ENCODE measurements around the gene RHEX. TPM values are rescaled to one million over a fixed set of nuclear protein-coding genes. Genes with fewer than 3 reads are reported as not detected.

RHEX gene
- polyA plus RNA-seq, 1 of the 3 experiments (the other 2 are of a cell fraction): not detected

DNA sequence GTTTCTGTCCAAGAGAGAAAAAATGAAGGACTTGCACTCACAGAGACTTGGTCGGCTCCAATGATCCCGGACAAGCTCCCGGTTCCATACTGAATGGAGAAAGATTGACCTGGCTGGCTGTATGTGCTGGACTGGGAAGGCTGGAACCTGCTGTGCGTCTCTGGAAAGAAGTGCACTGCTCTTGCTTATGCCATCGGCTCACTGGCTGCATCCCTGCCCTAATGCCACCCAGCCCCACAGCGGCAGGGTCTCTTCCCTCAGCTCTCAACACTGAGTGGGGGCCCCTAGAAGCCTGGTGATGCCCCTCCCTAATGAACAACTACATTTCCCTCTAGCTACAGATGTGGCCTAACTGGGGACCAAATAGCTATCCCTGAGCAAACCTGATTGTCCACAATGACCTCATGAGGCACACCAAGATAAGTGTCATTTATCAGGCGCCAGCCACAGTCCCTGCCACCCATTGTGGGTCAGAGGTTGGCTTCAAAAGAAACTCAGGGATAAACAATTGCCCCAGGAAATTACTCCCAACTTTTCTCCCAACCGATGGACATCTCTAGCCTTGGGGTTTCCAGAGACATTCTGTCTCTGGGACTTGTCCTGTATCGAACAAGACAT lies 31.9 kb upstream of the RHEX start:
- ChIA-PET POLR2A (no interaction called here), CTCF (interaction anchor here (0.8 to 2.8 kb wide), 4 partner anchors 9 to 87 kb away, joined by 3 to 15 read pairs (median 6); no protein-coding TSS in a partner anchor)
- DNase-seq: no peak
- TF ChIP-seq ELF1 (IDR thresholded peaks at IDR 0.05): no peak
- no peak for TF ChIP-seq RAD21 (IDR thresholded peaks at IDR 0.05; ENCODE audit: low read length)
- TF ChIP-seq CHD2 (IDR thresholded peaks at IDR 0.05; ENCODE audit: low read length, partially characterized antibody): no peak
- TF ChIP-seq JUND (IDR thresholded peaks at IDR 0.05): no peak
- TF ChIP-seq FOSL2 (IDR thresholded peaks at IDR 0.05; ENCODE audit: borderline replicate concordance, low read depth): no peak
- TF ChIP-seq FOXM1 (IDR thresholded peaks at IDR 0.05; ENCODE audit: low read depth): no peak
- no peak for TF ChIP-seq TCF12 (IDR thresholded peaks at IDR 0.05)
- TF ChIP-seq EP300 (IDR thresholded peaks at IDR 0.05; ENCODE audit: borderline replicate concordance in 1 of 2, low read depth in 1 of 2, low read length in 1 of 2): no peak
- TF ChIP-seq, protein P1, sequence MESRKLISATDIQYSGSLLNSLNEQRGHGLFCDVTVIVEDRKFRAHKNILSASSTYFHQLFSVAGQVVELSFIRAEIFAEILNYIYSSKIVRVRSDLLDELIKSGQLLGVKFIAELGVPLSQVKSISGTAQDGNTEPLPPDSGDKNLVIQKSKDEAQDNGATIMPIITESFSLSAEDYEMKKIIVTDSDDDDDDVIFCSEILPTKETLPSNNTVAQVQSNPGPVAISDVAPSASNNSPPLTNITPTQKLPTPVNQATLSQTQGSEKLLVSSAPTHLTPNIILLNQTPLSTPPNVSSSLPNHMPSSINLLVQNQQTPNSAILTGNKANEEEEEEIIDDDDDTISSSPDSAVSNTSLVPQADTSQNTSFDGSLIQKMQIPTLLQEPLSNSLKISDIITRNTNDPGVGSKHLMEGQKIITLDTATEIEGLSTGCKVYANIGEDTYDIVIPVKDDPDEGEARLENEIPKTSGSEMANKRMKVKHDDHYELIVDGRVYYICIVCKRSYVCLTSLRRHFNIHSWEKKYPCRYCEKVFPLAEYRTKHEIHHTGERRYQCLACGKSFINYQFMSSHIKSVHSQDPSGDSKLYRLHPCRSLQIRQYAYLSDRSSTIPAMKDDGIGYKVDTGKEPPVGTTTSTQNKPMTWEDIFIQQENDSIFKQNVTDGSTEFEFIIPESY (IDR thresholded peaks at IDR 0.05; ENCODE audit: borderline replicate concordance, low read depth): no peak
- TF ChIP-seq, protein P2, sequence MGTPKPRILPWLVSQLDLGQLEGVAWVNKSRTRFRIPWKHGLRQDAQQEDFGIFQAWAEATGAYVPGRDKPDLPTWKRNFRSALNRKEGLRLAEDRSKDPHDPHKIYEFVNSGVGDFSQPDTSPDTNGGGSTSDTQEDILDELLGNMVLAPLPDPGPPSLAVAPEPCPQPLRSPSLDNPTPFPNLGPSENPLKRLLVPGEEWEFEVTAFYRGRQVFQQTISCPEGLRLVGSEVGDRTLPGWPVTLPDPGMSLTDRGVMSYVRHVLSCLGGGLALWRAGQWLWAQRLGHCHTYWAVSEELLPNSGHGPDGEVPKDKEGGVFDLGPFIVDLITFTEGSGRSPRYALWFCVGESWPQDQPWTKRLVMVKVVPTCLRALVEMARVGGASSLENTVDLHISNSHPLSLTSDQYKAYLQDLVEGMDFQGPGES (IDR thresholded peaks at IDR 0.05; ENCODE audit: low read depth, low read length): no peak
- no peak for TF ChIP-seq SIN3A (IDR thresholded peaks at IDR 0.05; ENCODE audit: borderline replicate concordance, low read depth, low read length)
- TF ChIP-seq, protein P3, sequence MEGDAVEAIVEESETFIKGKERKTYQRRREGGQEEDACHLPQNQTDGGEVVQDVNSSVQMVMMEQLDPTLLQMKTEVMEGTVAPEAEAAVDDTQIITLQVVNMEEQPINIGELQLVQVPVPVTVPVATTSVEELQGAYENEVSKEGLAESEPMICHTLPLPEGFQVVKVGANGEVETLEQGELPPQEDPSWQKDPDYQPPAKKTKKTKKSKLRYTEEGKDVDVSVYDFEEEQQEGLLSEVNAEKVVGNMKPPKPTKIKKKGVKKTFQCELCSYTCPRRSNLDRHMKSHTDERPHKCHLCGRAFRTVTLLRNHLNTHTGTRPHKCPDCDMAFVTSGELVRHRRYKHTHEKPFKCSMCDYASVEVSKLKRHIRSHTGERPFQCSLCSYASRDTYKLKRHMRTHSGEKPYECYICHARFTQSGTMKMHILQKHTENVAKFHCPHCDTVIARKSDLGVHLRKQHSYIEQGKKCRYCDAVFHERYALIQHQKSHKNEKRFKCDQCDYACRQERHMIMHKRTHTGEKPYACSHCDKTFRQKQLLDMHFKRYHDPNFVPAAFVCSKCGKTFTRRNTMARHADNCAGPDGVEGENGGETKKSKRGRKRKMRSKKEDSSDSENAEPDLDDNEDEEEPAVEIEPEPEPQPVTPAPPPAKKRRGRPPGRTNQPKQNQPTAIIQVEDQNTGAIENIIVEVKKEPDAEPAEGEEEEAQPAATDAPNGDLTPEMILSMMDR (IDR thresholded peaks at IDR 0.05): no peak
- TF ChIP-seq MXI1 (IDR thresholded peaks at IDR 0.05; ENCODE audit: low read depth, low read length): no peak
- no peak for TF ChIP-seq GABPA (IDR thresholded peaks at IDR 0.05; ENCODE audit: low read depth)
- TF ChIP-seq, protein P4, sequence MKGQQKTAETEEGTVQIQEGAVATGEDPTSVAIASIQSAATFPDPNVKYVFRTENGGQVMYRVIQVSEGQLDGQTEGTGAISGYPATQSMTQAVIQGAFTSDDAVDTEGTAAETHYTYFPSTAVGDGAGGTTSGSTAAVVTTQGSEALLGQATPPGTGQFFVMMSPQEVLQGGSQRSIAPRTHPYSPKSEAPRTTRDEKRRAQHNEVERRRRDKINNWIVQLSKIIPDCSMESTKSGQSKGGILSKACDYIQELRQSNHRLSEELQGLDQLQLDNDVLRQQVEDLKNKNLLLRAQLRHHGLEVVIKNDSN (IDR thresholded peaks at IDR 0.05; ENCODE audit: borderline replicate concordance, low read depth): no peak
- TF ChIP-seq, protein P5, sequence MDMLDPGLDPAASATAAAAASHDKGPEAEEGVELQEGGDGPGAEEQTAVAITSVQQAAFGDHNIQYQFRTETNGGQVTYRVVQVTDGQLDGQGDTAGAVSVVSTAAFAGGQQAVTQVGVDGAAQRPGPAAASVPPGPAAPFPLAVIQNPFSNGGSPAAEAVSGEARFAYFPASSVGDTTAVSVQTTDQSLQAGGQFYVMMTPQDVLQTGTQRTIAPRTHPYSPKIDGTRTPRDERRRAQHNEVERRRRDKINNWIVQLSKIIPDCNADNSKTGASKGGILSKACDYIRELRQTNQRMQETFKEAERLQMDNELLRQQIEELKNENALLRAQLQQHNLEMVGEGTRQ (IDR thresholded peaks at IDR 0.05; ENCODE audit: borderline replicate concordance, low read depth, low read length): no peak
- TF ChIP-seq FOXJ3 (CRISPR knock-in tag; IDR thresholded peaks at IDR 0.05): no peak
- TF ChIP-seq EZH2phosphoT487 (IDR thresholded peaks at IDR 0.05; ENCODE audit: borderline replicate concordance, low read depth): no peak
- TF ChIP-seq, protein P6, sequence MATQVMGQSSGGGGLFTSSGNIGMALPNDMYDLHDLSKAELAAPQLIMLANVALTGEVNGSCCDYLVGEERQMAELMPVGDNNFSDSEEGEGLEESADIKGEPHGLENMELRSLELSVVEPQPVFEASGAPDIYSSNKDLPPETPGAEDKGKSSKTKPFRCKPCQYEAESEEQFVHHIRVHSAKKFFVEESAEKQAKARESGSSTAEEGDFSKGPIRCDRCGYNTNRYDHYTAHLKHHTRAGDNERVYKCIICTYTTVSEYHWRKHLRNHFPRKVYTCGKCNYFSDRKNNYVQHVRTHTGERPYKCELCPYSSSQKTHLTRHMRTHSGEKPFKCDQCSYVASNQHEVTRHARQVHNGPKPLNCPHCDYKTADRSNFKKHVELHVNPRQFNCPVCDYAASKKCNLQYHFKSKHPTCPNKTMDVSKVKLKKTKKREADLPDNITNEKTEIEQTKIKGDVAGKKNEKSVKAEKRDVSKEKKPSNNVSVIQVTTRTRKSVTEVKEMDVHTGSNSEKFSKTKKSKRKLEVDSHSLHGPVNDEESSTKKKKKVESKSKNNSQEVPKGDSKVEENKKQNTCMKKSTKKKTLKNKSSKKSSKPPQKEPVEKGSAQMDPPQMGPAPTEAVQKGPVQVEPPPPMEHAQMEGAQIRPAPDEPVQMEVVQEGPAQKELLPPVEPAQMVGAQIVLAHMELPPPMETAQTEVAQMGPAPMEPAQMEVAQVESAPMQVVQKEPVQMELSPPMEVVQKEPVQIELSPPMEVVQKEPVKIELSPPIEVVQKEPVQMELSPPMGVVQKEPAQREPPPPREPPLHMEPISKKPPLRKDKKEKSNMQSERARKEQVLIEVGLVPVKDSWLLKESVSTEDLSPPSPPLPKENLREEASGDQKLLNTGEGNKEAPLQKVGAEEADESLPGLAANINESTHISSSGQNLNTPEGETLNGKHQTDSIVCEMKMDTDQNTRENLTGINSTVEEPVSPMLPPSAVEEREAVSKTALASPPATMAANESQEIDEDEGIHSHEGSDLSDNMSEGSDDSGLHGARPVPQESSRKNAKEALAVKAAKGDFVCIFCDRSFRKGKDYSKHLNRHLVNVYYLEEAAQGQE (IDR thresholded peaks at IDR 0.05; ENCODE audit: low read depth, low read length): no peak
- TF ChIP-seq, protein P7, sequence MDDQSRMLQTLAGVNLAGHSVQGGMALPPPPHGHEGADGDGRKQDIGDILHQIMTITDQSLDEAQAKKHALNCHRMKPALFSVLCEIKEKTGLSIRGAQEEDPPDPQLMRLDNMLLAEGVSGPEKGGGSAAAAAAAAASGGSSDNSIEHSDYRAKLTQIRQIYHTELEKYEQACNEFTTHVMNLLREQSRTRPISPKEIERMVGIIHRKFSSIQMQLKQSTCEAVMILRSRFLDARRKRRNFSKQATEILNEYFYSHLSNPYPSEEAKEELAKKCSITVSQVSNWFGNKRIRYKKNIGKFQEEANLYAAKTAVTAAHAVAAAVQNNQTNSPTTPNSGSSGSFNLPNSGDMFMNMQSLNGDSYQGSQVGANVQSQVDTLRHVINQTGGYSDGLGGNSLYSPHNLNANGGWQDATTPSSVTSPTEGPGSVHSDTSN (IDR thresholded peaks at IDR 0.05): no peak
- H3K4me1 ChIP-seq (ENCODE audit: control insufficient read depth in 1 of 2, insufficient read depth in 2 of 2, low read depth in 1 of 2, low read length in 1 of 2): peaks cover 3 to 11% of the 10 kb centered on the region in 2 experiments; a peak in 2 of 4 replicates
- H4K20me1 ChIP-seq (ENCODE audit: insufficient read depth): no peaks in the 10 kb centered on the region
- no peaks in the 10 kb centered on the region for H3K36me3 ChIP-seq (replicated peaks in 1 of 2; ENCODE audit: control insufficient read depth in 1 of 2, insufficient read depth in 2 of 2, low read length in 1 of 2)
- H3K9me3 ChIP-seq: no peaks in the 10 kb centered on the region
- WGBS (ENCODE audit: low lambda C conversion rate): 87% methylated on average over 9 of the region's 9 CpGs
- H3F3A ChIP-seq (replicated peaks; ENCODE audit: insufficient read depth): no peaks in the 10 kb centered on the region
- no peaks in the 10 kb centered on the region for H3K79me2 ChIP-seq (ENCODE audit: insufficient read depth)
- no peaks in the 10 kb centered on the region for H3K9me2 ChIP-seq
- H2AFZ ChIP-seq (ENCODE audit: low read depth): no peak overlapping the region
- H3K27ac ChIP-seq (ENCODE audit: low read depth in 2 of 2, low read length in 1 of 2): no peak overlapping the region
- H3K4me3 ChIP-seq (ENCODE audit: low read depth in 2 of 2, low read length in 1 of 2): no peak overlapping the region
- no peak overlapping the region for H3K9ac ChIP-seq
- no peaks in the 10 kb centered on the region; the same call in 1 of the 2 replicates for H3K27me3 ChIP-seq (ENCODE audit: insufficient read depth)
- no peak overlapping the region for H3K4me2 ChIP-seq

Measured in SK-N-SH (cell line).